ENCODE measurements around the gene IL25.
"Not testable (repeated sequence)": the region's sequence is repeated elsewhere in the genome, so short reads cannot be mapped to it uniquely, and the experiment has no call there.

IL25 gene

DNA sequence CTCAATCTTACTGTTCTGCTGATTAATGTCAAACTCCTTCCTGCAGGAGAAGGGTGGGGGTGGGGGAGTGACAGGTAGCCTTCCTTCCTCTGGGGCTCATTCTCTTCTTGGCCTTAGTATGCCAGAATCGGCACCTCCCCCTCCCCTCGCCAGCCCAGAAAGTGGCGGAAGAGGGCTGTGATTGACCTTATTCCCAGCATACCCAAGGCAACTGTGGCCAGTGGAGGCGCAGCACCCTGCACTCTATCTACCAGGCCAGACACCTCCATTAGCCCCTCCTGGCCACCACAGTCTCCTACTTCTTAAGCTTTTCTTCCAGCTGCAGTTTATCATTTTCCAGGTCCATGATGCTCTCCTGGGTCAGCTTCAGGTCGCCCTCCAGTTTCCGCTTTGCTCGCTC is 20.0 kb downstream of the IL25 start:
- DNase-seq: no peak

DNA sequence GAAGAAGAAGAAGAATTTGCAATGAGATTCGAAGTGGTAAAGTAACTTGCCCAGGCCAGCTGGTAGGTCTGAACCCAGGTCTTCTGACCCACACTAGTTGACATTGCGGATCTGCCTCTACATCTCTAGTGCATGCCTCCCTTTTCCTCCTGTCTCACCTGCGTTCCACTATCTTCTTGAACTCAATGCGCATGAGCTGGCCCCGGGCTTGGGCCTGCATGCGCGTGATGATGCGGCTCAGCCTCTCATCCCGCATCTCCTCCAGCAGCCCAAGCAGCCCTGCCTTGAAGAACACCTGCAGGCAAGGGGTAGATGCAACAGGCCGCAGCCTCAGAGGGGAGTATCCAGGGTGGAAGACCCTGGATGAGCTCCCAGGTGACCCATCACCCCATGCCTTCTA is 23.5 kb downstream of the IL25 start:
- no peak for DNase-seq

DNA sequence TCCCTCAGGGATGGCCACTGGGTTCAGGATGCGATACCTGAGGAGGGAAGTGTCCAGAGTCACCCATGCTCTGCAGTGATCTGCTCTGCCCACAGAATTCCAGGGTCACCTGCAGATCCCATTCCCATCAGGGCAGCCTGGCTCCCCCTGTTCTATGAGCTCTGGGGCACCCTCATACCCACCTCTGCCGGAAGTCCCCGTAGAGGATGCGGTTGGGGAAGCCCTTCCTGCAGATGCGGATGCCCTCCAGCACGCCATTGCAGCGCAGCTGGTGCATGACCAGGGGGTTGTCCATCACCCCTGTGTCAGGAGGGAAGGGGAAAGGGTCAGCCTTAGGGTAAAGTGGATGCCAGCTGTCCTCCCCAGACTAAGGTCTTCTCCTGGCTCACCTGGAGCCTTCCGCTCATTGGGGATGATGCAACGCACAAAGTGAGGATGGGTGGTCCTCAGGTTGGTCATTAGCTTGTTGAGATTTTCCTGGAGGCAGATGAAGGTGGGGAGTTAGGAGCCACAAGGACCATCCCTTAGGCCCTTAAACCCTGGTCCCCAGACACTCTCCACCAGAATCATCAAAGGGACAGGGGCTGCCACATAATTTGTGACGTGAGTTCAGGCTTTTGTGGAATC is 24.3 kb downstream of the IL25 start:
- DNase-seq: no peak

DNA sequence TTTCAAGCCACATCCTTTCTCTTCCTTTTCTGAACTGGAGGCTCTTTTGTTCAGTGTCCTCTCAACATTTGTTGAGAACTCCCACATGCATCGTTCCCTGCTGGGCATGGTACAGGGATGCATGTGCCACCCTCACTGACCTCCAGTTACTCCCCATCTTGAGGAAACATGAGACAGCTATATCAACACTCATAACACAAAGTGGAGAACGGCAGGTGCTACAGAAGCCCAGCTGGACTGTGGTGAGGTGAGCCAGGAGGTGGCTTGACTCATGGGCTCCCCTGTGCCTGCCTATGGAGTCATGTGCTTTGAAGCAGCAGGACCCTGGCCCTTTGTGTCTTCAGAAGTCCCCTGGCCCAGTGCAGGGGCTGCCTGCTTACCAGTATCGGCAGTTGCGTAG is 25.7 kb downstream of the IL25 start:
- DNase-seq: peak; percentile 39

DNA sequence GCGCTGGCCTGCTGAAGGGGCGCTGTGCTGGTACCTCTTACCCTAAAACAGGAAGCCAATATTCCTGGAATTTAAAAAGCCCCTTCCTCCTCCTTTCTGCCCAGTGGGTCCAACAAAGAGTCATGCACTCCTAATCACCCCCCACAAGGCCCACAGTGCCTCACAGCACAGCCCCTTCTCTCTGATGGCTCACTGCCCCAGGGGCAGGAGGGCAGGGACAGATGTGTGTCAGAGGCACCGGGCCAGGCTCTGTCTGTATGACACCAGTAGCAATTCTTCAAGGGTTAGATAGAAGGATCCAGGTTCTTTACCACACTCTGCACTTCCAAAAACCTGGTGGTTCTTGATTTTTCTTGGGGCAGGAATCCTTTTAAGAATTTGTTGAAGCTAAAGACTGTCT is 26.5 kb downstream of the IL25 start:
- DNase-seq: no peak

DNA sequence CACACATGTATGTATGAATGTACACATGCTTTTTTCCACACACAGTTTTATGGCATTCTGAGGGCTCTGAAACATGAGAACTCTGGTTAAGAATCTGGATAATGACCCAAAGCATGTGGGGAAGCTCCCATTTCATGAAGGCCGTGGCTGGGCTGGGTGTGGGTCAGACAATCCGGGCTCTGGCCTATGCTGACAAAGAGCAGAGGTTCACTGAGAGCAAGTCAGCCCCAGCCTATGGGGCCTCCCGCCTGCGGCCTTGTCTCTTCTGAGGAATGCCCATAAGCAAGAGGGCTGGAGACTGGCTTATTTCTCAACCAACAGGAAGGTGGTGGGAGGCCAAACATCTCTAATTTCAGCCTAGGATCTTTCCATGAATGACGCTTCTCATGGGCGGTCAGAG is 27.0 kb downstream of the IL25 start:
- DNase-seq: no peak

DNA sequence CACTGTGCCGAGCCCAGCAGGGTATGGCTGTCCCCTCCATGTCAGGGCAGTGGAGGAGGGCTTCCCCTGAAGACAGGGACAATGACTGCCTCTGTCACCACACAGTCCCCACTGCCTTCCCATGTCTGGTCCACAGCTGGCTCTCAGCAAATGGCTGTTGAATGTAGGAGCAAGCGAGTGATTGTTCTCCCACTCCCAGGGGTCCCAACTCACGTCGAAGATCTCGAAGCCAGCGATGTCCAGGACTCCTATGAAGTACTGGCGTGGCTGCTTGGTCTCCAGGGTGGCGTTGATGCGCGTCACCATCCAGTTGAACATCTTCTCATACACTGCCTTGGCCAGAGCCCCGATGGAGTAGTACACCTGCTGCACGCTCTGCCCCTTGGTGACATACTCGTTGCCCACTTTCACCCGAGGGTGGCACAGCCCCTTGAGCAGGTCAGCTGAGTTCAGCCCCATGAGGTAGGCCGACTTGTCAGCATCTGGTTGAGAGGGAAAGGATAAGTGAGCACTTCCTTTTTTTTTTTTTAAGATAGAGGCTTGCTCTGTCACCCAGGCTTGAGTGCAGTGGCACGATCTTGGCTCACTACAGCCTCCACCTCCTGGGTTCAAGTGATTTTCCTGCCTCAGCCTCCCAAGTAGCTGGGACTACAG is 28.0 kb downstream of the IL25 start:
- DNase-seq: not testable (repeated sequence)

DNA sequence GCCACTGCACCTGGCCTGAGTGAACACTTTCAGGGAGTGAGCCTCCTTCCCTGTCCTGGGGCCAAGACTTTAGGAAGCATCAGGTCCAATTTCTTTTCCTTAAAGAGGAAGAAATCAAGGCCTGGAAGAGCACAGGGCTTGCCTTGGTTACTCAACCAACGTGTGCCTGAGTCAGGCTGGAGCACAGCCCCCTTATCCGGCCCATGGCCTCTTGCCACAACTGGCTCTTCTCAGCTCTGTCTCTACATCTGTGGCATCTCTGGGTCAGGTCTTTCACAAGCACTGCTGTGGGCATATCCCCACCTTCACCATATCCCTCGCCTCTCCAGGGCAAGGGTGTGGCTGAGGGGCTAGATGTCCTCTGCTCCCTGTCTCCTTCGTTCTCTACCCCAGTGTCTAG is 28.7 kb downstream of the IL25 start:
- no peak for DNase-seq

DNA sequence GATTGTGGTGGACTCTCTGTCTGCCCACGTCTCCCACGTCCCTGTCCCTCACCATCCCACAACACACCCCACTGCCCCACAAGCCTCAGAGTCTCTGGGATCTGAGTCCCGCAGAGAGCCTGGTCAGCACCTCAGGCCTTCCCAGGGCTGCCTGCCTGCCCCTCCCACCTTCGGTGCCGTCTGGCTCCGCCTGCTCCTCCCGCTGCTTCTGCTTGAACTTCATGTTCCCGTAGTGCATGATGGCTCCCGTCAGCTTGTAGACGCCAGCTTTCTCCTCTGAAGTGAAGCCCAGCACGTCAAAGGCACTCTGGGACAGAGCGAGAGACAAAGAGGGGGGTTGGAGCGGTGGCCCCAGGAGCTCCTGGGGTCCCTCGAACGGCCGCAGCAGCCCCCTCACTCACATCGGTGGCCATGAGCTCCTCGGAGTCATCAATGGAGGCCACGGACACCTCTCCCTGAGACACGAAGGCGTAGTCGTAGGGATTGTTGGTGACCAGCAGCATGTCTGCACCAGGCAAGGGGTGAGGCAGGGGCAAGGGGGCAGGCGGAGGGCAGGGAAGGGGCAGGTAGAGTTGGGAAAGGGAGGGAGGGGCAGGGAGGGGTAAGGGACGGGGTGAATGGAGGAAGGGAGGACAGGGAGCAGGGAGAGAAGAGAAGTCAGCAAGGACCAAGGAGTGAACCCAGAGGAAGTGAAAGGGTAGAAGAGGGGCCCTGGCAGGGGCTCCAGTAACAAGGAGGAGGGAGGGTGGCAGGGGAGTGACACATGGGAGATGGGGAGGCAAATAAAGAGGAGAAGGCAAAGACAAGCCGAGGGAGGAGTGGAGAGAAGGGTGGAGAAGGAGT is 29.9 kb downstream of the IL25 start:
- DNase-seq: no peak

DNA sequence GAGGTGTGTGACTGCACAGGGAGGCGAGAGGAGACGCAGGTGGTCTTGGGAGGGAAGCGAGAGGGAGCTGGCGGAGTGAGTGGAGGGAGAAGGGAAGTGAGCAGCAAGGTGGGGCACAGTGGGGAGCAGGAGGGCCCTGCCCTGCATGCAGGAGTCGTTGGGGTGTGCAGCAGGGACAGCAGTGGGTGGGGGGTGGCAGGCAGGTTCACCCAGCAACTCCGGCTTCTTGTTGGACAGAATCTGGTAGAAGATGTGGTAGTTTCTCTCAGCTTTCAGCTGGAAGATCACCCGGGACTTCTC is 30.5 kb downstream of the IL25 start:
- DNase-seq: no peak

DNA sequence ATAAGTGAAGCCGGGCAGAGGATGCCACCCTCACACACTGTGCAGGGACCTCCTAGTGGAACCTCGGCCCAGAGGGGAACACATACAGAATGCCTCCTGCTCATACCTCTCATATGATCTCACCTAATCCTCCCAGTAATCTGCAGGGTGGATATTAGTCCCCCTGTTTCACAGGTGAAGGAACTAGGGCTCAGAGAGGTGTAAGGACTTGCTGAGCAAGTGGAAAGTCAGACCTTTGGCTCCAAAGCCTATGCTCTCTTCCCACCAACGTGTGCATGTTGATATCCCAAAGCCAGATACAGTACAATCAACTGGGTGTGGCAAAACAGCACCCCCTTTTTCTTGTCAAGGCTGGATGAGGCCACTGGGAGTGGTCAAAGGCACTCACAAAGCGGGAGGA is 31.3 kb downstream of the IL25 start:
- DNase-seq: no peak

DNA sequence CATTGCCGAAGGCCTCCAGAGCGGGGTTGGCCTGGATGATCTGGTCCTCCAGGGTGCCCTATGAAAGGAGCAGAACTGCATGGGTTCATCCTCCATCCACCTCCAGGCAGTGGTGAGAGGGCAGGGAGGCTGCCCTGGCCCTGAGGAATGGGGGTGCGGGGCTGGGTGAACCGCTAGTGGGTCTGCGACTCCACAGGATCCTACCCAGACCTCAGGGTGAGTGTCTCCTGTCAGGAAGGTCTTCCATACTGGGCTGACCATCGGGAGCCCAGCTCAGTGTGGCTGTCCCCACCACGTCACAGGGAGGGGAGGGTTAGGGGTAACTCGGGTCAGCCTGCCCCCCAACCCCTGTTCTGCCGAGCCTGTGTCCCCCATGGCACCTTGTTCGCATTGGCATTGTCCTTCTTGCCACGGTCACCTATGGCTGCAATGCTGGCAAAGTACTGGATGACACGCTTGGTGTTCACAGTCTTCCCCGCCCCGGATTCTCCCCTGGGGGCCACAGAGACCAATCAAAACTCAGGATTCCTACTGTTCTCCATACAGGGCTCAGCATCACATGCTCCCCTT is 31.8 kb downstream of the IL25 start:
- no peak for DNase-seq

DNA sequence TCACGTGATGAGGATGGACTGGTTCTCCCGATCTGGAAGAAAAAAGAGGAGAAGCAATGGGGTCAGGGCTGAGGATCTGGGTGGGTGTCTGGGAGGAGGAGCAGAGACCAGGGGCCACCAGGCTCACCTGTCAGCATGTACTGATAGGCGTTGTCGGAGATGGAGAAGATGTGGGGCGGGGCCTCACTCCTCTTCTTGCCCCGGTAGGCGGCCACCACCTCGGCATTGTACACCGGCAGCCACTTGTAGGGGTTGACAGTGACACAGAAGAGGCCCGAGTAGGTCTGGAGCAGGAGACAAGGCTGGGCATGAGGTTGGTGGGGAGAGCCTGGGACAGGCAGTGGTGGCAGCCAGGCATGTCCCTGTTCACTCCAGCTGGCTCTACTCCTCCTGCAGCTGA is 32.5 kb downstream of the IL25 start:
- DNase-seq: no peak

DNA sequence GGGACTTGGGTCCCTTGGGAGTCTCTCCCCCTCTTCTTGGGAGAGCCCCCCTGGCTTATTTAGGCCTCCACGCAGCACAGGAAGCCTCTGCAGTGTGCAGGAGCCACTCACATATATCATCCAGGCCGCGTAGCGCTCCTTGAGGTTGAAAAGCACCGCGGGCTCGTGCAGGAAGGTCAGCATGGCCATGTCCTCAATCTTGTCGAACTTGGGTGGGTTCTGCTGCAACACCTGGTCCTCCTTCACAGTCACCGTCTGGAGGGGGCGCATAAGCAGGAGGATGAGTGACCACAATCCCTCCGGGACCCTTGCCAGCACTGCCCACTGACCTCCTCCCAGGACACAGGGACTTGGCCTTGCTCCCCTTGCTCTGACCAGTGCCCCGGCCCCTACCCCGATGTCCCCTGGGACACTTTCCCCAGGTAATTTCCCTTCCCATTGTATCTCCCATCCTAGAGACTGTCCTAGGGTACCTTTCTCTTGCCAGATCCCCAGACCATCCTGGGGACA is 33.0 kb downstream of the IL25 start:
- no peak for DNase-seq

DNA sequence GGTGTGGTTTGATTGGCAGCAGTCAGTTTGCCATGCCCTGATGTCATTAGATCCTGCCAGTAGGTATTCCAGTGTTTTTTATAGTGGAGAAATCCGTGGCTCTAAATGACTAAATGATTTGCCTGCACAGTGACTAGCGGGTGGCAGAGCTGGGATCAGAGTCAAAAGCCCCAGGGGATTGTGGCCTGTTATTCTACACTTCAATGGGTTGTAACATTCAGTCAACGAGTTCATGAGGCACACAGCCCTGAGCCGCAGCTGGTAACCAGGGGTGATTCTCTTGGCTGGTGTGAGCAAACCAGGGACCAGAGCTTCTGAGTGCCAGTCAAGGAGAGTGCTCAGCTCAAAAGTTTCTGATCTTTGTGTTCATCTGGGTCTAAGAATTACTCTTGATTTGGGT is 33.6 kb downstream of the IL25 start:
- peak; percentile 60 for DNase-seq

DNA sequence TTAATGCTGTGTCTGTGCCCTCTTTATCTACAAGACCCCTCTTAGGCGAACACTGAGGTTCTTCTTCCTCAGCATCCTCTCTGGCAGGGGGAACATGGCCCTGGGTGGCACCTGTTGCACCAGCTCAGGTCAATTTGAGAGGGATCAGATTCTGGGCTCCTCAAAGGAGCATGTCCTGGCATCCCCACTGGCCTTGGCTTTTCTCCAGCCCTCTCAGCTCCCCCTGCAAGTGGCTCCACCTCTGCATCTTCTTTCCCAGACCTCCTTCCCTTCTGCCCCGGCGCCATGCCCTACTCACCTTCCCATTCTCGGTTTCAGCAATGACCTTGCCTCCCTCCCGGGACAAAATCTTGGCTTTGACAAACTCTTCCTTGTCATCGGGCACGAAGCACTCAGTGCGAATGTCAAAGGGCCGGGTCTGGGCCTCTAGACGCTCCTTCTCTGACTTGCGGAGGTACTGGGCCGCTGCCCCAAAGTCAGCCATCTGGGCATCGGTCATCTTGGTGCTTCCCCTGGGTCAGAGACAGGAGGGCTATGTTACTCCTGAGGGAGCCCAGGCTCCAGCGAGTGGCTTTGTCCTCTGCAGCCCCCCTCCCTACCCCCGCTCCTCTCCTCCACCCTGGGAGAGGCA is 34.2 kb downstream of the IL25 start:
- no peak for DNase-seq

DNA sequence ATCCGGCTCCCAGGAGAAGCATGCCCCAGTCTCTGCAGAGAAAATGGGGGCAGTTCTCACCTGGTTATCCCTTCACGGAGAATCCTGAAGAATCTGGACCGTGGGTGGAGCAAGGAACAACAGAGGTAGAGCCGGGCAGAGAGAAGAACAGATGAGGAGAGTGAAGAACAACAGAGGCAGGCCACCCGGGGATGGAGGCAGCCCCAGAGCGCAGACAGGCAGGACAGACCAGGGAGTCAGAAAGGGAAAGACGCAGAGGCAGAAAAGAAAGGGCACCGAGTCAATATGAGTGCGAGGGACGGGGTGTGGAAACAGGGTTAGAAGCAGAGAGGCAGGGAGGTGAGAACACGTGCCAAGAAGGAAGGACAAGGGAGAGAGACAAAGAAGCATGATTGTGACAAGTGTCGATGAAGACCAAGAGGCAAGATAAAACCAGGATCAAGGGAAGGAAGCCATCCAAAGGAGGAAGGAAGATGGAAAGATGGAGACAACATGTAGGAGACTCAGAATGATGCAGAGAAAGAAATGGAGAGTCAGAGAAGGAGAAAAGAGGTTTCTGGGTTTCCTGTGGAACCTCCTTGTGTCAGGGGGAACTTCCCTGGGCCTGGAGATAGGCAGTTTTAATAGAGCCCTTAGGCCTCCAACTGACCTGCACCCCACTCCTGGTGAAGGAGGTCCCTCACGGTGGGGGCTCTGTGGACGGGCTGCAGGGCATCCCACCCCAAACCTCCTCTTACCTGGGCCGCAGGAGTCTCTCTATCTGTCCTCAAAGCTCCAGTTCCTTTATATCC is 35.1 kb downstream of the IL25 start, which contains the start of gene MYH6:
Gene MYH6, minus strand, starts transcription at position 758 of the 791 bp plus-strand sequence. CDS start 1,050 bp downstream, outside the sequence.
- no peak for DNase-seq

DNA sequence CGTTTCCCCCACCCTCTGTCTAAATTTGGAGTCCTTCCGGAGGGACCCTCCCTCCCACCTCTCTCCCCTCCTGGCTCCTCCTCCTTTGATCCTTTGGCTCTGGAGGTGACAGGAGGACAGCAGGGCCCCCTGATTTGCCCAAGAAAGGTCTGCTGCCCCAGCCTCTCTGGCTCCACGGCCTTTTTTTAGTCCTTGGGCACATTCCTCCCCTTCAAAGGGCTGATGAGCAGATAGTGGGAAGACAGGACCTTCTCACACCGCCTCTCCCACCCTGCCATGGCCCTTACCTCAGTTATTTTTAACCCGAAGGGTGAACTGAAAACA is 35.7 kb downstream of the IL25 start:
- DNase-seq: no peak

DNA sequence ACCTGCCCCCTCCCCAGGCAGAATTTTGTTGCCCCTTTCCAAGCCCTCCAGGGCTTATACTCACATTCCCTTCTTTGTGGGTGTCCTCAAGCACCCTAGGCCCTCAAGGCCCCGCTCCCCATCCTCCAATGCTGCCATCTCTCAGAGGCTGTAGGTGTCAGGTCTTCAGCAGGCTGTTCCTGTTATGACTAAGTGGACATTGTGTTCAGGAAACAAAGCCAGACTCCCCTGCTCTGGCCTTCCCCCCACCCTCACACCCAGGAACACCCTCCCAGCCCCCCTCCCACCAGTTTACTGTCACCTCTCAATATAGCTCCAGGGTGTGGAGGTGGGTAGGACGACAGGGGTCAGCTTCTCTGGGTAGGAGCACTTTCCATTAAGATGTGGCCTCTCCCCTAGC is 36.9 kb downstream of the IL25 start:
- DNase-seq: no peak

DNA sequence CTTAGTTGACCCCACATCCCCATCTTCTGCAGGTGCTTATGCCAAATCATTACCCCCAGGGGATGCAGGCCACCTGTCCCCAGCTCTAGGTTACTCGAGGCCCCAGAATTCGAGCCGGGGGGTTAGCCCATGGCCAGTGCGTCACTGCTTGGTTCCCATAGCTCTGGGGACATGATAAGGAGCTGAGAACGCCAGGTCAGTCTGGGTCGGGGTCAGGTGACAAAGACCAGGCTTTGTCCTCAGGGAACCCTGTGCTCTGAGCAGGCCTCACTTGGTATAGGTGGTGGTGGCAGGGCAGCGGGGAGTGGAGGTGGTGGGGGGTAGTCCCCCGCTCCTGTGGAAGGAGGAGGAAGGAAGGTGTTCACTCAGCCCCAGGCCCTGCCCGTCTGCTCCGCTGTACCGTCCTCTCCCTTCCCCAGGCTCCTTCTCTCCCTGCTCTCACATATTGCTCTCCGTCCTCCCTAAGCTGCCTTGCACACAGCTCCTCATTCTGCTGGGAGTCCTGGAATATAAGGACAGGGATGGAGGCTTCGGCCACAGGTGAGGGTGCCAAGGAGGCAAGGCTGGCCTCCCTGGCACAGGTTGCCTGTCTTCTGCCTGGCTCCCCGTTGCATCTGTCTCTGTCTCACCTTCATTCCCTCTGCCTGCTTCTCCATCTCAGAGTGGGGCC is 37.5 kb downstream of the IL25 start:
- DNase-seq: no peak

DNA sequence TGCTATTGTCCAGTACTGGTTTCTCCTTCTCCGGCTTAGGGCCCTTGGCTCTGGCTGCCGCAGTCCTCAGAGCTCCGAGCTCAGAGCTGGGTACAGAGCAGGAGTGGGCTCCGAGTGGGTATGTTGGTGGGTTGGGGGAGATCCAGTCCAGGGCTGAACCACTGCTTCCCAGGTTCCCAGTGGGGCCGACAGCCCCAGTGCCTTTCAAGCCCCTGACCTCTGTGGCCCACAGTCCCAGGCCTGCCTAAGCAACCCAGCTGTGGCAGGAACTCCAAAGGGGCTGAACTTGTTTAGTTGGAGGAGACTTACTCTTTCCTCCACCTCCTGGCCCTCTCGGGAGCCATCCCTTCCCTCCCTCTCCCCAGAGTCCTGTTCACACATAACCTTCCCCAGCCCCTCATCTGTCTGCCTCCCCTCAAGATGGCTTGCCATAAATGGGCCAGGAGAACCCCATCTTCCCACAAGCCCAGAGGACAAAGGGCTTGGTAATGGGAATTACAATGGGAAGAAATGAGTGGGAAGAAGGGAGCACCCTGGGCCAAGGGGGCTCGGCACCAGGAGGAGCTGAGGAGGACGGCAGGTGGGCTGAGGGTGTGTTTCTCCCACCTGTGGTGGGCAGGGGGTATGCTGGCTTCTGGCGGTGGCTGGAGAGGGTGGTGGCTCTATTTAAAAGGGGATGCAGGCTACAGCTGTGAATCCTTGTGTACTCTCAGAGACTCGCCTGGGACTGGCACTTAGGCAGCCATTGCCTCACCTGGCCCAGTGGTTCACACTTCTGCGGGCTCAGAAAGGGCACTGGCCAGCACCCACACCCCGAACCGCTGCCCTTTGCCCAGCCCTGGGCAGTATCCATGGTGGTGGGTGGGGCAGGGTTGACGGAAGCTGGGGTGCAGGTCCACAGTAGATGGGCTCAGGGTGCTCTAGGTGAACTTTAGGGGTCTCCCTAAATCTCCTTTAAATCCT is 39.2 kb downstream of the IL25 start:
- DNase-seq: no peak

Data from DMS79 treated with DMSO at 0.1 percent for 48 hours (cell line).